Progenitor cell of endocrine pancreas (in vitro differentiated cells): ENCODE data around the gene CDHR3. TPM values are rescaled to one million over a fixed set of nuclear protein-coding genes. Genes with fewer than 3 reads are reported as not detected.

Source experiments
- DNase-seq: peaks from one replicate; pipeline ENCODE4 v3.0.0; 2021; ENCODE audit warnings: low spot score; ENCODE audit not compliant: unreplicated experiment
- H3K27ac Mint-ChIP-seq: 2 replicates; pipeline ENCODE4 v1.8.0; 2021; ENCODE audit warnings: mild to moderate bottlenecking, moderate library complexity, mixed read lengths
- H3K27me3 Mint-ChIP-seq: 2 replicates; pipeline ENCODE4 v1.8.0; 2021; ENCODE audit warnings: mixed read lengths
- H3K36me3 Mint-ChIP-seq: 2 replicates; pipeline ENCODE4 v1.8.0; 2022; ENCODE audit warnings: mixed read lengths; ENCODE audit not compliant: insufficient read depth
- H3K4me1 Mint-ChIP-seq: 2 replicates; pipeline ENCODE4 v1.8.0; 2021; ENCODE audit warnings: low read depth, mixed read lengths
- H3K4me3 Mint-ChIP-seq: 2 replicates; pipeline ENCODE4 v1.8.0; 2021; ENCODE audit warnings: low read depth, mild to moderate bottlenecking, moderate library complexity, mixed read lengths
- H3K9me3 Mint-ChIP-seq: 2 replicates; pipeline ENCODE4 v1.8.0; 2021; ENCODE audit warnings: low read depth, mixed read lengths
- CTCF ChIP-seq: fragments of 200-600 bp; sonication (generic); IDR thresholded peaks from one replicate; pipeline ENCODE4 v1.5.0; 2021; ENCODE audit warnings: antibody characterized with exemption, mild to moderate bottlenecking; ENCODE audit not compliant: unreplicated experiment
- total RNA-seq: library from RNA; stranded (reverse); gene quantifications from 2 replicates; pipeline ENCODE4 v1.2.1, GENCODE V29; 2021

The CDHR3 gene
- total RNA-seq, 1 donor from 2014 or later = 15.7 TPM

- Mint-ChIP-seq H3K4me1 (peaks cover 14% of the 10 kb centered on the region), H3K36me3 (peaks cover 15% of the 10 kb centered on the region), H3K9me3 (peaks cover 13% of the 10 kb centered on the region), H3K27me3 (peaks cover 30% of the 10 kb centered on the region), H3K27ac (no peak overlapping the region), H3K4me3 (no peak overlapping the region)
- TF ChIP-seq CTCF = no peak
- no peak for DNase-seq
Measured at GRCh38 chr7:106012184-106012583, 49.1 kb downstream of the CDHR3 start.

DNA sequence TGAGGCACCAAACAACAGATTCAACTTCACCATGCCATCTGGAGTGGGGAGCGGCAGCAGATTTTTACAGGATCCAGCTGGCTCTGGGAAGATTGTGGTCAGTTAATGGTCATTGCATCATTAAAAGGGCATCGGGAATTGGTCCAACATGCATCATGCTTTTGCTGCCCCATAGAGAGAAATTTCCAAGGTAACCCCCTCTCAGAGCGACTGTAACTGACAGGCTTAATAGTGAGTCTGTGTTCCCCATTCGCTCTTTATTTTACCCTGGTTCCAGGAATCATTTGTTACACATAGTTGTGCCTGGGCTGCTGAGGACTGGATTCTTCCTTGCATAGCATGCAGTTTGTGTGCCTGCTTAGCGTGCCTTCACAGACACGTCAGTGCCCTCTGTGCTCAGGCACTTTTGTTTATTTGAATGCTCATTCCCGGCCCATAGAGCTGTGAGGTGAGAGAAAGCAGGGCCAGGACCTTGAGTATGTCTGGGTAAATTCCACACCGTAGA, 49.9 kb downstream of the CDHR3 start:
- TF ChIP-seq CTCF = no peak
- peaks cover 5% of the 10 kb centered on the region for H3K9me3 Mint-ChIP-seq
- no peak for DNase-seq
- H3K27me3 Mint-ChIP-seq = peaks cover 30% of the 10 kb centered on the region
- no peak overlapping the region for H3K27ac Mint-ChIP-seq
- peaks cover 14% of the 10 kb centered on the region for H3K4me1 Mint-ChIP-seq
- H3K4me3 Mint-ChIP-seq = no peak overlapping the region
- H3K36me3 Mint-ChIP-seq = peaks cover 8% of the 10 kb centered on the region

DNA sequence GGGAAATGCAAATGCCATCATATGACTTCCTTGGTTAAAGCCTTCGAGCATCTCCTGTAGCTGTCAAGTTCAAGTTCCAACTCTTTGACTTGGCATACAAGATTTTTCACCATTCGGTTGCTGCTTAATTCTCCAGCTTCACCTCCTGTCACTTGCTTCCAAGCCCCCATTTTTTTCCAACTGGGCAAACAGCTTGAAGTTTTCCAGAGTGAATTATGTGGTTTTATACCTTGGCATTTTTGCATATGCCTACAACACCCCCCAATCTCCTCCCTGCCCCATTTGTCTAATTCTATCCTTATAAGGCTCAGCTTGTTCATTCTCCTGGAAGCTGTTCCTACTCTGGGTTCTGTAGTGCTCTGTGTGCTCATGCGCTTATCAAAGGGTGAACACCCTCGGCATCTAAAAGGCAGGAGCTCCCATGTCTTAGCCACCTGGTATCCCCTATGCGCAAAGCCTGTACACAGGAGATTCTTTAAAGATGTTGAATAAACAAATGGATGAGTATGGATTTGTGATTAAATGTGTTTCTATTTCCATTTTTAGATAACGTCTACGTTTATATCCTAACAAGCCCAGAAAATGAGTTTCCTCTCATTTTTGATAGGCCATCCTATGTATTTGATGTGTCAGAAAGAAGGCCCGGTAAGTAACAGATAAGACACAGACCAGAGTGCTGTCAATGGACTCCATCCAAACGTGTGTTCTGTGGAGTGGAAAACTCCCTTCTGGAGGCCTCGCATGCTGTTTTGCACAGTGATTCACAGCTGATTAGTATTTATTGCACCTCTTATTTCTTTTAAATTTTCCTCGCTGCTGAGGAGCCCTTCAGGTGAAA, 52.5 kb downstream of the CDHR3 start:
- DNase-seq = no peak
- Mint-ChIP-seq H3K4me3 (no peak overlapping the region), H3K27me3 (peaks cover 36% of the 10 kb centered on the region), H3K4me1 (peaks cover 2% of the 10 kb centered on the region), H3K36me3 (no peaks in the 10 kb centered on the region), H3K27ac (no peak overlapping the region), H3K9me3 (no peaks in the 10 kb centered on the region)
- TF ChIP-seq CTCF = no peak

DNA sequence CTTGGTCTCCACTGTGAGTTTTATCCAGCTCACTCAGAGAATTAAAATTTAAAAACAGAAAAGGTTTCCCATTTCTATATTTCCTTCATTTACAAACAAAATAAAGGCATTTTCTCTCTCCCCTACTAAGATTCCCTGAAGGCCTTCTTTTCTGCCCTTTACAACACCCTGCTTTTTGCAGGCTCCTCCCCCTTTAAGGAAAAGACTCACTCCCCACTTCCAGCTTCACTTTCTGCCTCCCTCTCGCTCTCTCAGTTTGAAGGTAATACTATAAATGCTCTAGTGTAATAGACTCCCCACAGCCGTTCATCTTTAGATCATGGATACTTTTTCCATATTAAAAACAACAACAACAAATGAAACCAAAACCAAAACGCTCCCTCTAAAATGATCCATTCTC, 53.3 kb downstream of the CDHR3 start:
- no peak for TF ChIP-seq CTCF
- Mint-ChIP-seq H3K4me3 (no peak overlapping the region), H3K27ac (no peak overlapping the region), H3K9me3 (no peaks in the 10 kb centered on the region), H3K36me3 (no peaks in the 10 kb centered on the region), H3K27me3 (peaks cover 40% of the 10 kb centered on the region), H3K4me1 (peaks cover 2% of the 10 kb centered on the region)
- DNase-seq = no peak

GRCh38 chr7:106017657-106018056, 54.6 kb downstream of the CDHR3 start:
- TF ChIP-seq CTCF = no peak
- no peak for DNase-seq
- no peaks in the 10 kb centered on the region for H3K36me3 Mint-ChIP-seq
- no peaks in the 10 kb centered on the region for H3K9me3 Mint-ChIP-seq
- no peaks in the 10 kb centered on the region for H3K4me1 Mint-ChIP-seq
- peaks cover 32% of the 10 kb centered on the region for H3K27me3 Mint-ChIP-seq
- H3K27ac Mint-ChIP-seq = no peak overlapping the region
- no peak overlapping the region for H3K4me3 Mint-ChIP-seq
